ENCODE measurements around the gene TRIM74. TPM values are rescaled to one million over a fixed set of nuclear protein-coding genes. Genes with fewer than 3 reads are reported as not detected.
"Not testable (repeated sequence)": the region's sequence is repeated elsewhere in the genome, so short reads cannot be mapped to it uniquely, and the experiment has no call there.

TRIM74 gene
- 1 to 10 TPM in 2 of 4 donors, not detected in 2; 1.0 TPM for total RNA-seq

DNA sequence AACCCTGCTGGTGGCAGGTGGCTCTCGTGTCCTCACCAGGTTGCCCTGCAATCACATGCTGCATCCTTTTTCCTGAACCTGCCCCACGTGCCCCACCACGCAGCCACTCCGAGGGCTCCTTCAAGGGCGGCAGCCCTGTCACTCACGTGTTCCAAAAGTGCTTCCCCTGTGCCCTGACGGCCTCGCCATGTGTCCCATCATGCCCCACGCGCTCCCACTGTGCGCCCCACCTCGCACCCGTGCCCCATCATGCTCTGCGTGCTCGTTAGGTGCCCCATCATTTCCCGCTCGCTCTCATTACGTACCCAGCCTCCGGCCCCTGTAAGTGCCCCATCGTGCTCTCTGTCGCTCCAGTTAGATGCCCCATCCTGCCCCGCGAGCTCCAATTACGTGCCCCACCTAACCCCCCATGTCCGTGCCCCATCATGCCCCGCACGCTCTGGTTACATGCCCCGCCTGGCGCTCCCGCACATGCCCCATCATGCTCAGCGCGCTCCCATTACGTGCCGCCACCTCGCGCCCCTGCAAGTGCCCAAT is at the start of gene TRIM74:
Gene TRIM74 (minus strand): TSS at position 487 of the 537 bp plus-strand sequence. CDS start 3,309 bp downstream, outside the sequence.
- H3K4me1 ChIP-seq; H3K27ac ChIP-seq; H3K36me3 ChIP-seq; H3K9me3 ChIP-seq; H3K27me3 ChIP-seq; intact Hi-C loops (cut with DNase I); DNase-seq; H3K4me3 ChIP-seq (replicated peaks in 1 of 3): not testable (repeated sequence)
- WGBS, 2 donors: 57 to 60% methylated on average over 14 to 17 of the region's 36 CpGs

DNA sequence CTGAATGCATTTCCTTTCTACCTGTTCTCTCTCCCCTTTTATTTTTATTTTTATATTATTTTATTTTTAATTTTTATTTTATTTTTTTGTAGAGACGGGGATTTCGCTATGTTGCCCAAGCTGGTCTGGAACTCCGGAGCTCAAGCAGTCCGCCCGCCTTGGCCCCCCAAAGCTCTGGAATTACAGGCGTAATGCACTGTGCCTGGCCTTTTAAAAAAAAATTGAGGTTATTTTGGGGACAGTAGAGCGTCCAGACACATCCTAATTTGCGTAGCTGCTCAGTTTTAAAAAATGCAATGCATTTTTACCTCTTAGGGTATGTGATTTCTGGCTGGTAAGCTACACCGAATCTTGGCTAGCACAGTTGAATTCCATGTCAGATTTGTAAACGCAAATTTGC is 37.2 kb upstream of the TRIM74 start:
- intact Hi-C loops (cut with DNase I); H3K36me3 ChIP-seq; H3K9me3 ChIP-seq; H3K27ac ChIP-seq; H3K4me1 ChIP-seq; H3K27me3 ChIP-seq; H3K4me3 ChIP-seq (replicated peaks in 1 of 3): not testable (repeated sequence)
- DNase-seq: peak; percentile 1 to 10
- 22 to 23% methylated on average over 10 of the region's 10 CpGs for WGBS, 2 donors

DNA sequence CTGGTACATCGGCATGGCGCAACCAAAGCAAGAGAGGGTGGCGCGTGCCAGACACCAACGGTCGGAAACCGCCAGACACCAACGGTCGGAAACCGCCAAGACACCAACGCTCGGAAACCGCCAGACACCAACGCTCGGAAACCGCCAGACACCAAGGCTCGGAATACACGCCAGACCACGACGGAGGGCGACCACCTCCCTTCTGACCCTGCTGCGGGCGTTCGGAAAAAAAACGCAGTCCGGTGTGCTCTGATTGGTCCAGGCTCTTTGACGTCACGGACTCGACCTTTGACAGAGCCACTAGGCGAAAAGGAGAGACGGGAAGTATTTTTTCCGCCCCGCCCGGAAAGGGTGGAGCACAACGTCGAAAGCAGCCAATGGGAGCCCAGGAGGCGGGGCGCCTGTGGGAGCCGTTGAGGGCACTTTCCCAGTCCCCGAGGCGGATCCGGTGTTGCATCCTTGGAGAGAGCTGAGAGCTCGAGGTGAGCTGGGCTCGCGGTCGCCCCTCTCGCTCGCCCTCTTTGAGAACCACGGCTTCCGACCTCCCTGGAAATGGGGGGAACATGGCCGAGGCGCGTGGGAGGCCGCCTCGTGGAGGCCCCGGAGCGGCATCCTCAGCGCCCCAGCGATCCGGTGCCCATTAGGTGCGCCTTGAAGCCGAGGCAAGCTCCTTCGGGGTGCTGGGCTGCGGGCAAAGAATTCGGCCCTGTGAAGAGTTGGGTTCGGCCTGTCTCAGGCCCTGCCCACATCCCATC is 36.6 kb upstream of the TRIM74 start:
- intact Hi-C loops (cut with DNase I); H3K27me3 ChIP-seq; H3K4me1 ChIP-seq; H3K9me3 ChIP-seq; H3K36me3 ChIP-seq: not testable (repeated sequence)
- peak overlapping the region; percentile 77 to 90 (median 80) for H3K27ac ChIP-seq
- peak; percentile 66 to 75 for DNase-seq
- peak; percentile 47 to 89 for TF ChIP-seq POLR2A (IDR thresholded peaks at IDR 0.05)
- peak overlapping the region in 2 of 3 donors; percentile 54 to 59 for H3K4me3 ChIP-seq (replicated peaks in 1 of 3)
- 0% methylated on average over 7 to 25 of the region's 66 CpGs for WGBS, 2 donors

GRCh38 chr7:73005356-73005692 is 36.1 kb upstream of the TRIM74 start:
- peak; percentile 83 for DNase-seq
- 0 to 3% methylated on average over 4 to 9 of the region's 30 CpGs for WGBS, 2 donors

DNA sequence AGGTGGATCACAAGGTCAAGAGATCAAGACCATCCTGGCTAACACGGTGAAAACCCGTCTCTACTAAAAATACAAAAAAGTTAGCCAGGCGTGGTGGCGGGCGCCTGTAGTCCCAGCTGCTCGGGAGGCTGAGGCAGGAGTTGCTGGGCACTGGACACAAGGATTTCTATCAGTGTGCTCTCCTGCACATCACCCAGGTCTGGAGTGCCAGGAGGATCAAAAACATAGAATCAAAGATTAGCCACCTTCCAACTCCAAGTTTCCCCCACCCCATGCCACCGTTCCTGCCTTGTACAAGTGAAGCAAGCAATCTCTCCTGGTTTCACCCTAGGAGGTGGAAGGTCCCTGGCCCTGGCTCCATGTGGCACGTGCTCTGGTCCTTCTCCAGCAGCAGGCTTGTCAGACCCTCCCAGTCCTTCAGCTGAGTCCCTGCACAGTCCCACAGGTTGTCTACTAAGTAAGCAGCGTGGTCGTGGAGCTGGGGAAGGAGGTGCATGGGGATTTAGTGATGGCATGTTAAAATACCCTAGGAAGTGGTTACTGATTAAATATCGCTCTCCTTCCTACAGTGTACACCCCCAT is 28.7 kb upstream of the TRIM74 start:
- intact Hi-C loops (cut with DNase I); H3K36me3 ChIP-seq; DNase-seq; H3K4me3 ChIP-seq (replicated peaks in 1 of 3); H3K4me1 ChIP-seq; H3K9me3 ChIP-seq; H3K27me3 ChIP-seq; H3K27ac ChIP-seq: not testable (repeated sequence)
- WGBS, 2 donors: no CpG with 5 or more reads among the region's 11 CpGs

More at GRCh38 chr7:73005356-73005692, 36.1 kb upstream of the TRIM74 start:
- H3K36me3 ChIP-seq; H3K9me3 ChIP-seq; H3K4me1 ChIP-seq; H3K27me3 ChIP-seq; intact Hi-C loops (cut with DNase I): not testable (repeated sequence)
- peak overlapping the region; percentile 77 to 90 (median 80) for H3K27ac ChIP-seq
- H3K4me3 ChIP-seq (replicated peaks in 1 of 3): peak overlapping the region in 2 of 3 donors; percentile 54 to 59

GRCh38 chr7:72997447-72997846 is 28.2 kb upstream of the TRIM74 start:
- H3K36me3 ChIP-seq; H3K9me3 ChIP-seq; H3K4me3 ChIP-seq (replicated peaks in 1 of 3); H3K27ac ChIP-seq; H3K27me3 ChIP-seq; H3K4me1 ChIP-seq; intact Hi-C loops (cut with DNase I): not testable (repeated sequence)
- 88 to 94% methylated on average over 4 of the region's 8 CpGs for WGBS, 2 donors
- peak in 1 of 2 donors; percentile 0 for DNase-seq

GRCh38 chr7:72995484-72995883 is 26.2 kb upstream of the TRIM74 start:
- H3K27me3 ChIP-seq; H3K36me3 ChIP-seq; intact Hi-C loops (cut with DNase I); H3K9me3 ChIP-seq; DNase-seq; H3K4me3 ChIP-seq (replicated peaks in 1 of 3); H3K27ac ChIP-seq; H3K4me1 ChIP-seq: not testable (repeated sequence)
- WGBS, 2 donors: 90 to 100% methylated on average over 4 to 6 of the region's 8 CpGs

GRCh38 chr7:72990146-72990913 is 21.1 kb upstream of the TRIM74 start:
- H3K27me3 ChIP-seq; H3K4me1 ChIP-seq; H3K27ac ChIP-seq; H3K9me3 ChIP-seq; DNase-seq; intact Hi-C loops (cut with DNase I); H3K36me3 ChIP-seq; H3K4me3 ChIP-seq (replicated peaks in 1 of 3): not testable (repeated sequence)
- WGBS, 2 donors: no CpG with 5 or more reads among the region's 14 CpGs

GRCh38 chr7:72982084-72982483 is 12.8 kb upstream of the TRIM74 start:
- H3K27me3 ChIP-seq; H3K27ac ChIP-seq; H3K4me3 ChIP-seq (replicated peaks in 1 of 3); H3K9me3 ChIP-seq; H3K4me1 ChIP-seq; H3K36me3 ChIP-seq; DNase-seq; intact Hi-C loops (cut with DNase I): not testable (repeated sequence)
- WGBS, 2 donors: 98% methylated on average over 9 of the region's 11 CpGs

- DNase-seq; intact Hi-C loops (cut with DNase I): not testable (repeated sequence)
- no CpG with 5 or more reads among the region's 6 CpGs for WGBS, 2 donors
Measured at GRCh38 chr7:72980382-72980781, 11.1 kb upstream of the TRIM74 start.

GRCh38 chr7:72976434-72976833 is 7.2 kb upstream of the TRIM74 start:
- DNase-seq; H3K27me3 ChIP-seq; H3K4me3 ChIP-seq (replicated peaks in 1 of 3); H3K4me1 ChIP-seq; H3K36me3 ChIP-seq; H3K9me3 ChIP-seq; H3K27ac ChIP-seq; intact Hi-C loops (cut with DNase I): not testable (repeated sequence)
- WGBS, 2 donors: 100% methylated on average over 4 of the region's 12 CpGs; no CpG with 5 or more reads in 1 of the 2 donors

More at GRCh38 chr7:72980382-72980781, 11.1 kb upstream of the TRIM74 start:
- not testable (repeated sequence) for H3K4me1 ChIP-seq; H3K27me3 ChIP-seq; H3K27ac ChIP-seq; H3K36me3 ChIP-seq; H3K9me3 ChIP-seq; H3K4me3 ChIP-seq (replicated peaks in 1 of 3)

- 94% methylated on average over 10 of the region's 55 CpGs; no CpG with 5 or more reads in 1 of the 2 donors for WGBS, 2 donors
- intact Hi-C loops (cut with DNase I); H3K27ac ChIP-seq; H3K27me3 ChIP-seq; H3K36me3 ChIP-seq; H3K4me3 ChIP-seq (replicated peaks in 1 of 3); H3K4me1 ChIP-seq; DNase-seq; H3K9me3 ChIP-seq: not testable (repeated sequence)
Measured at GRCh38 chr7:72975656-72976286, 6.5 kb upstream of the TRIM74 start.

All from thyroid gland (tissue), 4 donors.